ENCODE results near the gene ROCK2.

- TF ChIP-seq POLR2AphosphoS5 (IDR thresholded peaks at IDR 0.05) (no peak), POLR2A (IDR thresholded peaks at IDR 0.05; ENCODE audit: low read depth) (no peak)
Measured at GRCh38 chr2:11168488-11168887, 175.9 kb downstream of the ROCK2 start.
